SH-SY5Y (cell line): Measurements from ENCODE around the gene ZNRF3.
A peak's percentile ranks its signal among the peaks of the same experiment; 100 is the strongest.

ENCODE experiments used
- GATA2 ChIP-seq: IDR thresholded peaks from 2 replicates; pipeline ENCODE4 v1.6.1; 2011; ENCODE audit warnings: mild to moderate bottlenecking, low read depth, low read length
- GATA3 ChIP-seq: IDR thresholded peaks from 2 replicates; pipeline ENCODE4 v1.6.1; 2011; ENCODE audit warnings: low read depth, mild to moderate bottlenecking, low read length, moderate library complexity

ZNRF3 gene

DNA sequence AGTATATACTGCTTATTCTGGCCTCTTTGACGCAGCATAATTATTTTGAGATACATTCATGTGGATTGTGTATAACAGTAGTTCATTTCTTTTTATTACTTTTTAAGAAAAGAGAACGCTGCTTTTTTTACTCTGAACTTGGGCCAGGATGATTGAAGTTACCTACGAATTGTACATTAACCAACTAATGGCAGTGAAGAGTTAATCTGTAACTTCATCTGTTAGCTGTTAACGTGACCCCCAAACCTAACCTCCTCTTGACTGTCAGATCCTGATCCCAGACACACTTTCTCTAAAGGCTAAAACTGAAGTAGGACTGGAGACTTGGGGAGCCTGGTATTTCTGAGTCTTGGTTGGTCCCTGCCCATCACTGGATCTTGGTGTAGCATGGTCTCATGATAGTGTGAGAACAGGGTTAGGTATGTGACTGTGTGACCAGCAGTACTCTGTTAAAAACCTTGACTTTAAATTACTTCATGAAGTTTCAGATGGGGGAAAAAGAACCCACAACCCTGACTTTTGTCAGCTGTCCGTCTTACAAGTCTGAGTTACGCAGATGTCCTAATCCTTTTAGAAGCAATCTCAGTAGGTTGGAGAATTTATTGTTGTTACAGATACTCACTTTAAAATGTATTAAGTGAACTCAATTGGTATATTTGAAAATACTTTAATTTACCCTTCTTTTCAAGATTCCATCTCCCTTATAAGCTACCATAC, 138.9 kb downstream of the ZNRF3 start:
- TF ChIP-seq GATA3 (no peak), GATA2 (no peak)

DNA sequence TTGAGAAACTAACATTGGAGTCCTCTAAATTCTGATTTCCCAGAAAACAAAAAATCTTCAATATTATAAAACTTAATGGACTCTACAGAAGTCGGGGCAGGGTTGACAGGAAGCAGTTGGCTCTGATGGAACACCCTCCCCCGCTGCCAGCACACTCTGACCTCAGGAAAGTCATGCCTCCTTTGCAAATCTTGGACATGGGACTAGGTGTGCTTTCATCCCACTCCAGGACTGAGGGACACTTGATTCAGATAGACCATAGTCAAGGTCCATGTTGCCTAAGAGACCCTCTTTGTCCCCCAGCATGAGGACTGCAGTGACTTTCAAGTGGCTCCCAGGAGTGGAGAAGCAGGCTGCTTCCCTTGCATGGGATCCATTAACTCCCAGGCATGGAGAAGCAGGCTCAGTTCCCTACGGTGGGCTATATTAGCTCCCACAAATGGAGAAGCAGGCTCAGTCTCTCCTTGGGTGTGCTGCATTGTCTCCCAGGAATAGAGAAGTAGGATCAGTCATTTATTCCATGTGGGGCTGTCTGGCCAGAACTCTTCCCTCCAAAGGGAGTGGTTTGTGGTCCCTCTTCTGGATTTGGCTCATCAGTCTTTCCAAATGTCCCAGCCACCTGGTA, 139.9 kb downstream of the ZNRF3 start:
- no peak for TF ChIP-seq GATA3
- no peak for TF ChIP-seq GATA2

DNA sequence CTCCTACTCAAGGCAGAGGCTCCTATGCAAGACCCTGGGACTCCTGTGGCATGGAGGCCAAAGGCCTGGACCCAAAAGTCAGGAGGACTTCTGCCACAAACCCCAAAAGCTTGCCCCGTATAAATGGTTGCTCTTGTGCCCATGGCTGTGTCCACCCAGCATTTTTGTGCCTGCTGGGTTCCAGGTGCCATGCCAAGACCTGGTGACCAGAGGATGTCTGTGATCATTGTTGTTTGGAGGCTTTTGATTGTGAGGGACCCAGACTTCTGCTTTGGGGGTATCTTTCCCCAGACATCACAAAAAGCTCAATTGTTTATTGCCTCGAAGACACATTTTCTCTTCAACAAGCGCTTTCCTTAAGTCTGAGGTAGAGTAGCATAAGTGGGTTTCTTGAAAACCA, 143.2 kb downstream of the ZNRF3 start:
- TF ChIP-seq GATA2 (no peak), GATA3 (no peak)

DNA sequence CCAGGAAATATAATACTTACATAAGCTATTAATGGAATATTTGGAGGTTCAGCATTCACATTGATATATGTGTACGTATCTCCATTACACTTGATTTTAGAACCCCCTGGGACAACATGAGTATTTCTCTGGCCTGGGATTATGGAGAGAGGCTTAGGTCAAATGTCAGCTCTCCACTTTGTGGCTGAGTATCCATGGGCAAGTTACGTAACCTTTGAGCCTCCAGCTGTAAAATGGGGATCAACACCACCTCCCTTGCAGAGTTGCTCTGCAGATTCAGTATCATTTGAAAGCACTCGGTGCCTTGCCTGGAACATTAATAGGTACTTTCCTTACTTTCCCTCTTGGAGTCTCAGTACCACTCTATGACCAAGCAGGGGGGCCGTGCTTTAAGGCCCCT, 145.1 kb downstream of the ZNRF3 start:
- no peak for TF ChIP-seq GATA2
- TF ChIP-seq GATA3 = no peak

DNA sequence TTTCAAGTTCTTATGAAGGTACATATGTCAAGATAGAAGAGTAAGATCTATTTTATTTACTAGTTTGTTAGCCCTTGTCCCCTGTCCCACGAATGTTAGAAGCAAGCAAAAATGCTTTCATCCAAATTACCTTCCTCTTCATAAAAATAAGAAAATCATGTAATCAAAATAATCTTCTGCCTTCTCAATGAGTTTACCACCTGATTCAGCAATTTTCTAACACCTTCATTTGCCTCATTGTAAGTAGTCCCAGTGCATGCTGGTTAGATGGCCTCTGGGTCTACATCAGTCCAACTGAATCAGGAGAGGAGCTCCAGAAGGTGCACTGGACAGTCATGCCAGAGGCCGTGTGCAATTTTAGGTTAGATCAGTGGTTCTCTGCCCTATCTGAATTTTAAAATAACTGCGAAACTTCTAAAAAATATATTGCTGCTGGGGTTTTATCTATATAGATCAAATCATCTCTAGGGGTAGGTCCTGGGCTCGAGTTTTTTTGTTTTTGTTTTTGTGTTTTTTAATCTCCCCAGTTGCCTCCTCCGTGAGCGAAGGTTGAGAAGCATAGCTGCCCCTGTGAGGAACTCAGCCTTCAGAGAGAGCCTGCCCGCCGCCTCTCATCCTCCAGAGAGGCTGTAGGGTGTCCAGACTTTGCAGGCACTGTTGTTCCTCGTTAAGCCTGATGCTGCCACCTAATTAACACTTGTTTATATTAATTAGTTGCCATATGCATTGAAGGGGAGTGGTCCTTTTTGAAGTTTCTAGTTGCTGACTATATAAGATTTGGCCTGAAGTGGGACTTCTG, 146.0 kb downstream of the ZNRF3 start:
- TF ChIP-seq GATA2 (no peak), GATA3 (no peak)

DNA sequence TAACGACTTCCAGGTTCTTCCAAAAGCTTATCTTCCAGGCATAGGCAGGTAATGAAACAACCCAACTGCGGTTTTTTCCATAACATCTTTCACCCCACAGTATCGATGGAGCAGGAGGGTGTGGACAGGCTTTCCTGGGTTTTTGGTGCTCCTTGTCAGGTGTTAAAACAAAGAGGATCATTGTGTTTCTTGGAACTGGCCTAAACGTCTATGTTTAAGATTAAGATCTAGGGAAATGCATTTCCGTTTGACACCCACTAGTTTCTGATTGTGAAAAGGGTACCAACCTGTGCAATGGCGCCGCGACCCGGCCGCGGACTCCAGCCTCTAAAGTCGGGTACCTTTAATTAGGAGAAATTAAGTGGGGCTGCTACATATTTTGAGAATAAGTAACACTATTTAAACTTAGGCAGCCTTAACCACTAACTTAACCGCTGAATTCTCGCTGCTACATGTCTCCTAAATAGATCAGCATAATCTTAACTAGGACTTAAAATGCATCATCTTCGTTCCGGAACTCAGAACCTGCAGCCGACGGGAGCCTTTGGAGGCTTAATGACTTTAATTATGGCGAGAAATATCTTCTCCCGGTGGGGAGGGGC, 146.7 kb downstream of the ZNRF3 start:
- TF ChIP-seq GATA2 (peak; percentile 25; the same call in 1 of the 2 replicates), GATA3 (no peak)

DNA sequence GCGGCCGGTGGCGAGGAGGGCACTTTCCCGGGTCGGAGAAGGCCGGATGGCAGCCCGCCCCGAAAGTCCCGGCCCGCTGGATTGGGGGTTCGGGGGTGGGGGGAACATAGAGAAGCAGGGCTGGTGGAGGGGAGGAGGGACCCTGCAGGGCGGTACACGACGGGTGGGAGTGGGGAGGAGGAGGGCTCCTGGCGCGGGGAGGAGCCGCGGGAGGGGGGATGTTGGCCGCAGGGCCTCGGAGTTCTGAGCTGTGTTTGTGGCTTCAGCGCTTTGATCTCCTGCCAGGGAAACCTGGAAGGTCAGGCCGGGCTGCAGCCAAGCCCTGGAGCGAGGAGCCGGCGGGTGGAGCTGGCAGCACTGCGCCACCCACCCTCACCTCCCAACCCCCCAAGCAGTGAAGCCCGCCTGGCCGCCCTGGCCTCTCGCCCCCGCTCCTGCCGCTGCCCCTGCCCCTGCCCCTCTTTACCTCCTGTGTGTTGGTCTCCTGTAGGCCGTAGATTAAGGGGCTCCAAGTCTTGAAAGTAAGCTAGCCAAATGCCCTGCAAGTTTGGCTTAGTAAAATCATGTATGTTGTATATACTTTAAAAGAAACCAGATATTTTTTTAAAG, 147.3 kb downstream of the ZNRF3 start:
- TF ChIP-seq GATA2 (no peak), GATA3 (no peak)

DNA sequence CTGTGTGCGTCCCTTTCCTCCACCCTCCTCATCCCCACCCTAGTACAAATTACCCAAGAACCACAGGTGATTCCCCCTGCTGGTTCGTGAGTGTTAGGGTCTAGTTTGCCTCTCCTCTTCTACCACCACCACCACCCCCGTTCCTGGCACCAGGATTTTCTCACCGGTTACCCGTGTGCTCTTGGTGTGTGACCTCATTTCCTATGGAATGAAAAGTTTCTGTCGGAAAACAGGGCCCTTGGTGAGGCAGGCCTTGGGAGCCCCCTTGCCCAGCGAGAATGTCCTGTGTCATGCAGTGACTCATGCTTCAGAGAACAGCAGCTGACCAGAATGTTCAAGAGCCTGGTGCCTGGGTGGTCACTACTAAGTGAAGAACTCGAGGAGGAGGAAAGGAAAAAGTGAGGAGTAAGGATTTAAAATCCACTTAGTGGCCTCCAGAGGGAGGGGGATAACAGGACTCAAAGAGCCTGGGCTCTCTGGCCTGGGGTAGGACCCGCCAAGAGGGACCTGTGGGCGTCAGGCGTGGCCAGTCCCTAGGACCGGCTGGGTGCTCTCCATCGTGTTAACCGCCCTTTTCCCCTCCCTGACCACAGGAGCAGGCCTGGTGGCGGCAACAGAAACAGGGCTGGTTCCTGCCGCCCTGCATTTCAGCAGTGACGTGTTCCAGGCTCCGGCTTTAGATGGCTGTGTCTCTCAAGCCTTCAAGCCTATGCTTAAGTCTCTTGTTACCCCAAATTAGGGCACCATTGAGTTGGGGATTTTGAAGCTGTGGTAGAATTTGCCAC, 148.0 kb downstream of the ZNRF3 start:
- TF ChIP-seq GATA2 = no peak
- no peak for TF ChIP-seq GATA3

DNA sequence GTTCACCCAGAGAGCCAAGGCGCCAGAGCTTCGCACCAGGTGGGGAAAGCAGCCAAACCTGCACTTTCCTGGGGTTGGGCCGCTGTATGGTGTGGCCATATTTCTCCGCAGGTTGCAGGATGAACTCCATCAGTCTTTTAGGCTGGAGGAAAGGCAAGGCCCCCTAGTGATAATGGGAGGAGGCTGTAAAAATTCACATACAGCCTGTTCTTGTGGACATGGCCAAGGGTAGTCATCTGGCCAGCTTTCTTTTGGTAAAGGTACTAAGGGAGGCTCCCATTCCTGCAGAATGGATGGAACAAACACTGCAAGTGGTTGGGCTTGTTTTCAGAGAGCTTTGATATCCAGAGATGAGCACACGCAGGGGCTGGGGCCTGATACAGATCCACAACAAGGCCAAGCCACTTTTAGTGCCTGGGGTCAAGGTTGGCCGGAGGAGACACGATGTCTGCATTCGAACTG, 148.7 kb downstream of the ZNRF3 start:
- TF ChIP-seq GATA3 (no peak), GATA2 (no peak)

DNA sequence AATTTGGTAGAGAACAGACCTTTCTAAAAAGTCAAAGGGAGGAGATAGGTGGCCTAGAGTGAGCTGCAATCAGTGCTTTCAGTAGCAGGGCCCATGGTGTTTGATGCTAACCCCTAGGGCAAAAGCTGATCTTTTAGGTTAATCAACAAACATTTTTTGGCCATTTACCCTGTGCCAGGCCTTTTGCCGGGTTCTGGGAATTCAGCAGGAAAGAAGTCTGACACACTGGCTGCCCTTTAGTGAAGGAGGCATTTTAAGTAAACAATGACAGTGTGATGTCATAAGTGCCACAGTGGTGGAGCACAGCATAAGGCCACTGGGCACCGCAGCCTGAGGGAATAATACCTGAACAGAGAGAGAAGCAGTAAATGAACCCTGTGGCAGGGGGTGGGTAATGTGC, 149.2 kb downstream of the ZNRF3 start:
- TF ChIP-seq GATA3 (no peak), GATA2 (no peak)

DNA sequence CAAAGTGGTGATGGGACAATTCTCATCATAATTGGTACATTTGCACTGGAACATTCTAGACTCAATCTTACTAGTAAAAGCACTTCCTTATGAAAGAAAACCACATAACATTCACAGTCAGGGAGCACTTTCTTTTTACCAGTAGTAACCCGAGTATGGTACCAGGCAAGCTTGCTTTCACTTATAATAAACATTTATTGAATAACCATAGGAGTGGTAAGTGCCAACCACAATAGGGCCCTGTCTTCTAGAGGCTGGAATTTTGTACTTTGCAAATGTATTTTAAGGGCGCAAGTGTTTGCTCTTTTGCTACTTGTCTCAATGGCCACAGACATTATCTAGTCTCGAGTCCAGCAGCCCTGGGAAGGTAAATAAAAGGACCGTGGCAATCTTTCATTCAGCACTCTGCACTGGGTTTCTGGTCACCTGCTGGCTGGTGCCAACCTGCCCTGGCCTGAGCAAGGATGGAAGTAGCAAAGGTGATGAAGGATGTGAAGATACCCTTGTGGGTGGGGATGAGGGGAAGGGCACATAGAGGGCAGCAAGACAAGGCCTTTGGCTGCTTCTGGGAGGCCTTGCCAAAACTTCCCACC, 154.1 kb downstream of the ZNRF3 start:
- no peak for TF ChIP-seq GATA2
- TF ChIP-seq GATA3 = no peak

DNA sequence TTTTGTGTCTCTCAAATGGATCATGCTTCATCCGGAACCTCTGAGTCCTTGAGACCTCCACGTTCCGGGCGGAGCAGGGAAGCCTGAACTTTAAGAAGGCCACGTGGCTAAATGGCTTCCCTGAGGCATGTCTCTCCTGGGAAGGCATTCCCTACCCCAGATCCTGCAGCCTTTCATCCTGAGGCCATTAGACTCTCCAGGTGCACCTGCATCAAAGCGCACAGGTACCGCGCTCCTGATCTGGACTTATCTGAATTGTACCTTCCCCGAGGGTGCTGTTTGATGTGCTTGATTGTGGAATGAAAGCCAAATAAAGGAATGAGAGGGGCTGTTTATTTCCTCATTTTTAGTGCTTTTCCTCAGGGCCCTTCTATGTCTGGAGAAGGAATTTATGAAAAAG, 155.8 kb downstream of the ZNRF3 start:
- TF ChIP-seq GATA2 = no peak
- no peak for TF ChIP-seq GATA3

DNA sequence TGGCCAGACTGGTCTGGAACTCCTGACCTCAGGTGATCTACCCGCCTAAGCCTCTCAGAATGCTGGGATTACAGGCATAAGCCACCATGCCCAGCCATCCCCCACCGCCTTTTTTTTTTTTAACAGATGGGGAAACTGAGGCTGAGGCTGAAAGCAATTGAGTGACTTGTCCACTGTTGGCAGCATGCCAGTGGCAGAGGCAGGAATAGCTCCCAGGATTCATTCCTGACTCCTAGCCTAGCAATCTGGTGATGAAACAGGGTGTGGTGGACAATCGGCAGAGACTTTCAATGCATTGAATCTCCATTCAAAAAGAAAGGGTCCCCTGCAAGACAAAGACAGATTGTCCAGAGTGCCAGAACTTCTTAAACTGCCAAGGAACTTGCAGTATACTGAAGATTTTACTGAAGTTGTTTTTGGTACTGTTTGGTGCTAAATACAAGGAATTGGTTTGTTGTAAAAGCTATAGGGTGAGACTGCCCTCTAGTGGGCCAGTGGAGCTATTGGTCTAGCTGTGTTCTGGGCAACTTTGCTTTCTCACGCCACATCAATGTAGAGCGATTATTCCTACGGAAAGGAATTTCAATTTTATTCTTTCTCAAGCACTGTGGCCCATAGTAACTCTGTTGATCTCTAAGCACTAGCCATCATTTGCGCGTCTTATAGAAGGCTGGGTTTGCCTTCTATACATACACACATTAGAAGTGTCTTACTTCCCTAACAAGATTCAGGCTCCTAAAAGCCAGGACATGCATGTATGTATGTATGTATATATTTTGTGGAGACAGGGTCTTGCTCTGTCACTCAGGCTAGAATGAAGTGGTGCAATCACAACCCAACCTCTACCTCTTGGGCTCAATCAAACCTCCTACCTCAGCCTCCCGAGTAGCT, 157.3 kb downstream of the ZNRF3 start:
- TF ChIP-seq GATA3 (no peak), GATA2 (no peak)
